ENCODE results near the gene ZNF174. TPM values are rescaled to one million over a fixed set of nuclear protein-coding genes. Genes with fewer than 3 reads are reported as not detected.

ZNF174 gene
- 10 to 100 TPM in 2 of 4 donors, 1 to 10 TPM in 2; 7.3 to 17.1 (median 10.5) TPM for total RNA-seq

- TF ChIP-seq, protein P1, sequence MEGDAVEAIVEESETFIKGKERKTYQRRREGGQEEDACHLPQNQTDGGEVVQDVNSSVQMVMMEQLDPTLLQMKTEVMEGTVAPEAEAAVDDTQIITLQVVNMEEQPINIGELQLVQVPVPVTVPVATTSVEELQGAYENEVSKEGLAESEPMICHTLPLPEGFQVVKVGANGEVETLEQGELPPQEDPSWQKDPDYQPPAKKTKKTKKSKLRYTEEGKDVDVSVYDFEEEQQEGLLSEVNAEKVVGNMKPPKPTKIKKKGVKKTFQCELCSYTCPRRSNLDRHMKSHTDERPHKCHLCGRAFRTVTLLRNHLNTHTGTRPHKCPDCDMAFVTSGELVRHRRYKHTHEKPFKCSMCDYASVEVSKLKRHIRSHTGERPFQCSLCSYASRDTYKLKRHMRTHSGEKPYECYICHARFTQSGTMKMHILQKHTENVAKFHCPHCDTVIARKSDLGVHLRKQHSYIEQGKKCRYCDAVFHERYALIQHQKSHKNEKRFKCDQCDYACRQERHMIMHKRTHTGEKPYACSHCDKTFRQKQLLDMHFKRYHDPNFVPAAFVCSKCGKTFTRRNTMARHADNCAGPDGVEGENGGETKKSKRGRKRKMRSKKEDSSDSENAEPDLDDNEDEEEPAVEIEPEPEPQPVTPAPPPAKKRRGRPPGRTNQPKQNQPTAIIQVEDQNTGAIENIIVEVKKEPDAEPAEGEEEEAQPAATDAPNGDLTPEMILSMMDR (IDR thresholded peaks at IDR 0.05; ENCODE audit: low read depth) = no peak
Measured at GRCh38 chr16:3400779-3401688, at the start of gene ZNF174, which contains the start of gene ZSCAN32. ZNF174 (plus strand) TSS chr16:3401215; CDS start chr16:3402005, 790 bp downstream. ZSCAN32 (minus strand) TSS chr16:3401004; CDS start chr16:3397557, 3,447 bp downstream.

- TF ChIP-seq, protein P1 (IDR thresholded peaks at IDR 0.05; ENCODE audit: low read depth) = no peak
Measured at GRCh38 chr16:3355589-3355988, 45.4 kb upstream of the ZNF174 start, which contains the start of gene OR2C1. OR2C1 (plus strand) TSS chr16:3355889; CDS start chr16:3355941, 52 bp downstream.

- TF ChIP-seq, protein P1 (IDR thresholded peaks at IDR 0.05; ENCODE audit: low read depth) = no peak
Measured at GRCh38 chr16:3356118-3356517, 44.9 kb upstream of the ZNF174 start.

- TF ChIP-seq, protein P1 (IDR thresholded peaks at IDR 0.05; ENCODE audit: low read depth) = no peak
Measured at GRCh38 chr16:3358871-3359270, 42.1 kb upstream of the ZNF174 start.

- TF ChIP-seq, protein P1 (IDR thresholded peaks at IDR 0.05; ENCODE audit: low read depth) = no peak
Measured at GRCh38 chr16:3362931-3363330, 38.1 kb upstream of the ZNF174 start.

GRCh38 chr16:3363793-3364192, 37.2 kb upstream of the ZNF174 start:
- TF ChIP-seq, protein P1 (IDR thresholded peaks at IDR 0.05; ENCODE audit: low read depth) = no peak

GRCh38 chr16:3364774-3365427, 36.1 kb upstream of the ZNF174 start:
- TF ChIP-seq, protein P1 (IDR thresholded peaks at IDR 0.05; ENCODE audit: low read depth) = no peak

Data from subcutaneous adipose tissue (tissue), 4 donors.